Adrenal gland (tissue), 5 donors: ENCODE data around the gene GPR37L1.

ENCODE experiments used
- POLR2A ChIP-seq, 2 donors: fragments of 450-650 bp; IDR thresholded peaks; one replicate each; pipeline ENCODE4 v1.6.1; 2017; ENCODE audit warnings: antibody characterized with exemption in 2 of 2, mild to moderate bottlenecking in 2 of 2, moderate library complexity in 1 of 2
- TF ChIP-seq, protein P1 (sequence below), 6 experiments: fragments of 450-650 bp in 4 of 6; fragments of 200-600 bp in 2 of 6; sonication (generic) in 1 of 6; IDR thresholded peaks; 1 replicate in 5 of 6; 2 replicates in 1 of 6; pipeline versions ENCODE4 v1.5.1 to v1.8.0; 2016 to 2021; ENCODE audit warnings: antibody characterized with exemption in 6 of 6, mild to moderate bottlenecking in 2 of 6, moderate library complexity in 1 of 6
- donor health status: DM: no; HTN: no; CAD: no.

DNA sequence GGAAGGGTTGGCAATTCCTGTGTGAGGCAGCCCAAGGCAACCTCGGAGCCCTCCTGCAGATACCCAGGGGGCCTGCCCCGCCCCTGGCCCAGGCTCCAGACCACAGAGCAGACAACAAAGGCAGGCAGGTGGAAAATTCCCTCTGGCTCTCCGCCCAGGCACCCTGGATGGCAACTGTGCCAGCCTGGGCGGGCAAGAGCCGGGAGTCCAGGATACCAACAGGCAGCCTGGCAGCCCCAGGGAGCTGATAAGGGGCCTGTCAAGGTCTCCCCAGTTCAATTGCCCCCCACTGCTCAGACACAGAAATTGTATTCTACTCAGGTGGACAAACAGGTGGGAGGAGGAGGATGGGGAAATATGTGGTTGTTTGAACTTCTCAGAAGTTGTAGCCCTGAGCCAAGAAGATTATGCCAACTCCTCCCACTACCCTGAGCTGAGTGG lies 15.4 kb upstream of the GPR37L1 start:
- TF ChIP-seq, protein P1, sequence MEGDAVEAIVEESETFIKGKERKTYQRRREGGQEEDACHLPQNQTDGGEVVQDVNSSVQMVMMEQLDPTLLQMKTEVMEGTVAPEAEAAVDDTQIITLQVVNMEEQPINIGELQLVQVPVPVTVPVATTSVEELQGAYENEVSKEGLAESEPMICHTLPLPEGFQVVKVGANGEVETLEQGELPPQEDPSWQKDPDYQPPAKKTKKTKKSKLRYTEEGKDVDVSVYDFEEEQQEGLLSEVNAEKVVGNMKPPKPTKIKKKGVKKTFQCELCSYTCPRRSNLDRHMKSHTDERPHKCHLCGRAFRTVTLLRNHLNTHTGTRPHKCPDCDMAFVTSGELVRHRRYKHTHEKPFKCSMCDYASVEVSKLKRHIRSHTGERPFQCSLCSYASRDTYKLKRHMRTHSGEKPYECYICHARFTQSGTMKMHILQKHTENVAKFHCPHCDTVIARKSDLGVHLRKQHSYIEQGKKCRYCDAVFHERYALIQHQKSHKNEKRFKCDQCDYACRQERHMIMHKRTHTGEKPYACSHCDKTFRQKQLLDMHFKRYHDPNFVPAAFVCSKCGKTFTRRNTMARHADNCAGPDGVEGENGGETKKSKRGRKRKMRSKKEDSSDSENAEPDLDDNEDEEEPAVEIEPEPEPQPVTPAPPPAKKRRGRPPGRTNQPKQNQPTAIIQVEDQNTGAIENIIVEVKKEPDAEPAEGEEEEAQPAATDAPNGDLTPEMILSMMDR (IDR thresholded peaks at IDR 0.05), result no peak
- TF ChIP-seq POLR2A (IDR thresholded peaks at IDR 0.05), result no peak
